PC-9 (cell line): ENCODE data around the gene FAM43A.

Experiments used
- EZH2 ChIP-seq: fragments of 200-600 bp; sonication (generic); IDR thresholded peaks from 2 replicates; pipeline ENCODE4 v1.8.0; 2017; ENCODE audit warnings: antibody characterized with exemption, low read depth
- TF ChIP-seq, protein P1 (sequence below): fragments of 200-600 bp; sonication (generic); conservative IDR thresholded peaks from 2 replicates; pipeline ENCODE4 v1.6.1; 2017; ENCODE audit warnings: mixed run types, antibody characterized with exemption, mild to moderate bottlenecking, moderate library complexity

DNA sequence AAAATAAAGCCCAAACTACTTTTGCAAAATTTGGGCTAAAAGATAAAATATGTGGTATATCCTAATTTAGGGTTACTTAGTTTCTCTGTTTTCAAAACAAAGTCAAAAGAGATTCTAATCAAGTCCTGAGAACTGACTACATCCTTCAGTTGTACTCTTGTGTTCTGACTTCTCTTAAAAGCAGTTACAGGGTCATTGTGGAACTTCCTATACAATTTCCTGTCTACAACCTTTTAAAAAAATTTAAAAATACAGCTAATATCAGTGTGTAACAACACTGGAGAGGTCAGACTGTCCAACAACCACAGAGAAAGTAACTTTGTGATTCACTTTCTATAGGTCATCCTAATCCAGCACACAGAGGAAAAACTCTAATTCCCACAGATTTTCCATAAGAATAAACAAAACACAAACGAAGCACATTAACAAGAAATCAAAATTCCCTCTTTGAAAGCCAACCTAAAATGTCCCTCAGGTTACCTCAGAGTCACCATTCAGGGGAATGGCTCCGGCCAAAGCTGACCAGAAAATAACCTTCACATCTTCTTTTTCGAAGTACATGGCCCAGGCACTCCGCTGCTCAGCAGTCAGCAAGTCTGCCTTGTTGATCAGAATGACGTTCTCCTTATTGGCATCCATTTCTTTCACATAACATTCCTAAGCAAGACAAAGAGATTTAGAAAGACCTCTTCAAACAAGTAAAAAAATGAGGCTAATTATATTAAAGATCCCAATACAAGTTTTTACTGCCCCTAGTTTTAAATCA is 27.0 kb upstream of the FAM43A start:
- TF ChIP-seq EZH2 = no peak
- TF ChIP-seq, protein P1, sequence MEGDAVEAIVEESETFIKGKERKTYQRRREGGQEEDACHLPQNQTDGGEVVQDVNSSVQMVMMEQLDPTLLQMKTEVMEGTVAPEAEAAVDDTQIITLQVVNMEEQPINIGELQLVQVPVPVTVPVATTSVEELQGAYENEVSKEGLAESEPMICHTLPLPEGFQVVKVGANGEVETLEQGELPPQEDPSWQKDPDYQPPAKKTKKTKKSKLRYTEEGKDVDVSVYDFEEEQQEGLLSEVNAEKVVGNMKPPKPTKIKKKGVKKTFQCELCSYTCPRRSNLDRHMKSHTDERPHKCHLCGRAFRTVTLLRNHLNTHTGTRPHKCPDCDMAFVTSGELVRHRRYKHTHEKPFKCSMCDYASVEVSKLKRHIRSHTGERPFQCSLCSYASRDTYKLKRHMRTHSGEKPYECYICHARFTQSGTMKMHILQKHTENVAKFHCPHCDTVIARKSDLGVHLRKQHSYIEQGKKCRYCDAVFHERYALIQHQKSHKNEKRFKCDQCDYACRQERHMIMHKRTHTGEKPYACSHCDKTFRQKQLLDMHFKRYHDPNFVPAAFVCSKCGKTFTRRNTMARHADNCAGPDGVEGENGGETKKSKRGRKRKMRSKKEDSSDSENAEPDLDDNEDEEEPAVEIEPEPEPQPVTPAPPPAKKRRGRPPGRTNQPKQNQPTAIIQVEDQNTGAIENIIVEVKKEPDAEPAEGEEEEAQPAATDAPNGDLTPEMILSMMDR = no peak
